GM18873 (cell line): ENCODE measurements around the gene CUEDC1.
"Not testable (repeated sequence)": the region's sequence is repeated elsewhere in the genome, so short reads cannot be mapped to it uniquely, and the experiment has no call there.

Experiments used
- ATAC-seq: cut with Tn5 transposase; IDR thresholded peaks from one replicate; pipeline ENCODE4 v1.9.1; 2021; ENCODE audit warnings: mild to moderate bottlenecking, moderate library complexity, moderate number of reproducible peaks; ENCODE audit not compliant: unreplicated experiment, low FRiP score

CUEDC1 gene

DNA sequence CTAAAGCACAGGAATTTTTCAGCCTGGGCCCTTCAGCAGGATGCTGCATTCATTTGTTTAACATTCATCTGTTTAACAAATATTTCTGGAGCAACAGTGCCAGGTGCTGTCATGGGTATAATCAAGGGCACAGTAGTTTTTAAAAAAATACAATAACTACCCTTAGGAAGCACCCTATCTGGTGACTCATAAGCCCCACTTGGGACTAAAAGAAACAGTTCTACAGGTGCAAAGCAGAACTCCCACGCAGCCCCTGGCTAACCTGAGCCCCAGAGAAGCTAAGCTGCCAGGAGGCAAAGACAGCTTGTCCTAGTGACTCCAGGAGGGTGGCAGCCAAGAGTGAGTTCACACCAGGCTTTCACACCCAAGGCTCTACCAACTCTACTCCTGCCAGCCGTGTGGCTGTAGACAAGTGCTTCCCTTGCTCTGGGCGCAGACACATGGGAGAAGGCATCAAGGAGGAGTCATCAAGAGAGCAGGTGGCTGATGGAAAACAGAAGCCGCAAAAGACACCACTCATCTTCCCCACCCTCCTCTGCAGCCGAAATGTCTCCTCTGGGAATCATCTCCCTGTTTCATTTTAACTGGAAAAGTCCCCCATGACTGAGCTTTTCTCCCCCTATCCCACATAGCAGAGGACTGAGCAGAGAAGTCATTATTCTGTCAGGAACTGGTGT is 14.4 kb downstream of the CUEDC1 start:
- ATAC-seq, result no peak

DNA sequence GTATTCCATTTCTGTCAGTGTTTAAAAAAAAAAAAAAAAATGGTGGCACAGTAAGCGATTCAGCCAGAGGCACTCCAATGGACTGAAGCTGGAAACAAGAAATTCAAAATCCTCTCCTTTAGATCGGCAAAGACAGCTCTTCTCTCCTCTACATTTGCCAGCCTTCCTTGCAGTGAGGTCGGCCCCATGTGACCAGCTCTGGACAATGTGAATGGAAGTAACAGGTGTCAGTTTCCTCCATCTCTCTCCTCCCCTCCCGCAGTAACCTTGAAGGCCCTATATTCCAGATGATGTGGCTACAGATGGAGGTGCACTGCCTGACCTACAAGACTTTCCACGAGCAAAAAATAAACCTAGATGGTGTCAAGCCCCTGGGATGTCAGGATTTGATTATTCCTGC is 15.0 kb downstream of the CUEDC1 start:
- no peak for ATAC-seq

DNA sequence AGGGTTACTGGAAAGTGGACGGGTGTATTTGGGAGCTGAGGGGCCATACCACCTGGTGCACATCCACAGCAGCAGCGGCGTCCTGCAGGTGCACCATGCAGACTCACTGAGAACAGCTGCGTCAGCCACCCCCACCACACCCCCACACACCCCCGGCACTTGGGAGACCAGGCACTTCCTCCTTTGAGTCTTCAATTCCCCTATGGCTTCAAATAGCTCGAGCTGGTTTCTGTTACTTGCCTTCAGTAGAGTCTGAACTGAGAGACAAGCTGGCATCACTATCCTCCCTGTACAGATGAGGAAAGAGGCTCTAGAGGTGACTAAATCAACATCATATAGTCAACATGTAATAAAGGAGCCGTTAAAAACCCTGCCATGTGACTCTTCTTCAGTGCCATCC is 15.4 kb downstream of the CUEDC1 start:
- no peak for ATAC-seq

DNA sequence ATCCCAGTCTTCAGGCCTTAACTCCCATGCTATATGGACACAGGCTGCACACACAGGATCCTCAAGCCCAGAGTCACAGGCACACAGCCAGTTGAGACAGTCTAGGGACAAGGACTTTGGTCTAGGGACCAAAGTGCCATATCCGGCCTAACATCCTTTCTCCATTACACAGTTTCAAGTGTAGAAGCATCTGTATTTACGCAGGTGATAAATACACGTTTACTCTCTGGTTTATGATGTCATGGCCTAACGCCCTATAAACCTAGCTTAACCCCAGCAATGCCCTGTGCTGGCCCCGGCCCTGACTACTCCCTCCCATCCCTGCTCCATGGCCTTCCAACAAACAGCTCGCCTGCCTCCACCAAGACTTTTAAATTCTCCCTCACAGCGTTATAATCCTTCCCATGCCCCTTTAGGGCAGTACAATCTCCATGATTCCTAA is 17.1 kb downstream of the CUEDC1 start:
- ATAC-seq, result no peak

DNA sequence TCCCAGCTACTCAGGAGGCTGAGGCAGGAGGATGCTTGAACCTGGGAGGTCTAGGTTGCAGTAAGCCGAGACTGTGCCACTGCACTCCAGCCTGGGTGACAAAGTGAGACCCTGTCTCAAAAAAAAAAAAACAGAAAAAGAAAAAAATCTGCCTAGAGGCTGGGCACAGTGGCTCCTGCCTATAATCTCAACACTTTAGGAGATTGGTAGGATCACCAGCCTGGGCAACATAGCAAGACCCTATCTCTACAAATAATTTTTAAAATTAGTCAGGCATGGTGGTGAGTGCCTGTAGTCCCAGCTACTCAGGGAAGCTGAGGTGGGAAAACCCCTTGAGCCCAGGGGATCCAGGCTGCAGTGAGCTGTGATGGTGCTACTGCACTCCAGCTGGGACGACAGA is 17.7 kb downstream of the CUEDC1 start:
- ATAC-seq, result no peak

DNA sequence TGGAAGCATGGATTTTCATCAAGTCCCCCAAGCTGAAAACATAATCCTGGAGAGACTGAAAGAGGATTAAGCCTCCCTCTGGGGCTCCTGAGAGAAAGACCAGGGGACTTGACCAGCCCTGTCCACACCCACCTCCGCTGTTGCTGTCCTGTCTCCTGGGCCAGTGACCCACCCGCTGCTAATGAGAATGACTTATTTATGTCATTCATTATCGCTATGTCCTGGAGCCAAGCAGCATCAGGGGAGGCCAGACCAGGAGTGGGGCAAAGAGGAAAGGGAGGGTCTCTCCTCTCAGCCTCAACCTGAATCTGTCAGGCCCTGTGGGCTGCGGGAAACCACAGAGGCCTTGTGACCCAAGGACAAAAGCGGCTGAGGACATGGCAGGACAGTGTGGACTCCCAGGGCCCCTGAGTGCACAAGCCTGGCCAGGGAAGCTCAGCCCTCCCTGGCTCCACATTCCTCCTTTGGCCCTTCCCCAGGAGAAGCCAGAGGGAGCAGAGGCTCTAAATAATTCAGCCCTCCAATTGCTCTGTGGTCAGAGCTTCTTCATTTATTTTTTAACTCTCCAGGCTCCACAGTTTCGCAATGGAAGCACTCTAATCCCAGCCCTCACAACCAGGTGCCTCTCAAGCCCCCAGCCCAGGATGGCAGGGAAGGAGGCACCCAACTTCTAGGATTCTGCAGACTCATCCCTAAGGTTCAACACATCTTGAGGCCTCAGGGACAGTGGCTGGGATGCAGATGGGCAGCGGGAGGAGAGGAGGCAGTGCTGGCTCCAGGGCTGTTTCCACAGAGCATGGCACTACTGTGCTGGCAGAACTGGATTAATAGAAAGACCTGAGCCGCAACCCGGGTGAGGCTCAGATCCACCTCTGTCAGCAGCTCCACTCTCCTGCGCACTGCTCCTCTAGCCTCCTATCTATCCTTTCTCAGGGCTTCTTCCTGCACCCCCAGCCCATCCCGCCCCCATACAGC is 19.1 kb downstream of the CUEDC1 start:
- no peak for ATAC-seq

DNA sequence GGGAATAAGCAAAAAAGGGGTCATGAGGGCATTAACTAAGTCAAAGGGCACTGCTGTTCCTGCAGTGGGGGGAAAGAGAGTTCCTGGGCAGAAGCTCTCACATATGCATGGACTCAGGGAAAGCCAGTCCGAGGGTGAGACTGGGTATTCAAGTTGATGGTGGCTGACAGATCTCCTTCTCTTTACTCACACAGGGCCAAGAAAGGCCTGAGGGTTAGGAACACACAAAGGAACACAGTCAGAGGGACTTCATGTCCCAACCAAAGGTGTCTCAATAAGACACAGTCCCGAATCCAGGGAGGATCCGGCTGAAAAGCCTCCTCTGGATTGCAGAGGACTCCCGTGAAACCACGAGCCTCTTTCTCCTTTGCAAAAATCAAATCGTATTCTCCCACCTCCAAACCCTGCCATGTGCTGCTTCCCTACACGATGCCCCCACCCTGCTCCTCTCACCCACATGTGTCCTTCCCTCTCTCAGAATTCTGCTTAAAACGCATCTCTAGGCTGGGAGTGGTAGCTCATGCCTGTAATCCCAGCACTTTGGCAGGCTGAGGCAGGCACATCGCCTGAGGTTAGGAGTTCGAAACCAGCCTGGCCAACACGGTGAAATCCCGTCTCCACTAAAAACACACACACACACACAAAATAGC is 23.6 kb downstream of the CUEDC1 start:
- ATAC-seq, result no peak

- ATAC-seq, result no peak
These were observed 25.0 kb downstream of the CUEDC1 start for GRCh38 chr17:57930239-57930638.

DNA sequence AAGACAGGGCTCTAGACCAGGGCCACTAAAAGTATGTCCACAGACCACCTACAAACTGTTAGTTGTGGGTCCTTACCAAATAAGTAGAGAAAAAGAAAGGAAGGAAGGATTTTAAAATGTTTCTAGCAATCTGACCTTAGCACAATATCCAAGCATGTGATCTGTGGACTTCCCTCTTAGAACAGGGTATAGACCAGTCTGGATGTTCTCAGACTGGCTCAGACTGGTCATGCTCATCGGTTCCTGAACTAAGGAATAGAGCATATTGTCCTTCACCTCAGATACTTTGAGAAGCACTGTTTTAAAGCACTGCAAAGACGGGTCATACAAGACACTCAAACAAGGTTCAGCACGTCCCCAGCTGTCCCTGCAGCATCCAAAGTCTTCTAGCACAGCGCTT is 25.8 kb downstream of the CUEDC1 start:
- ATAC-seq, result no peak

GRCh38 chr17:57928928-57929327 is 26.3 kb downstream of the CUEDC1 start:
- no peak for ATAC-seq

DNA sequence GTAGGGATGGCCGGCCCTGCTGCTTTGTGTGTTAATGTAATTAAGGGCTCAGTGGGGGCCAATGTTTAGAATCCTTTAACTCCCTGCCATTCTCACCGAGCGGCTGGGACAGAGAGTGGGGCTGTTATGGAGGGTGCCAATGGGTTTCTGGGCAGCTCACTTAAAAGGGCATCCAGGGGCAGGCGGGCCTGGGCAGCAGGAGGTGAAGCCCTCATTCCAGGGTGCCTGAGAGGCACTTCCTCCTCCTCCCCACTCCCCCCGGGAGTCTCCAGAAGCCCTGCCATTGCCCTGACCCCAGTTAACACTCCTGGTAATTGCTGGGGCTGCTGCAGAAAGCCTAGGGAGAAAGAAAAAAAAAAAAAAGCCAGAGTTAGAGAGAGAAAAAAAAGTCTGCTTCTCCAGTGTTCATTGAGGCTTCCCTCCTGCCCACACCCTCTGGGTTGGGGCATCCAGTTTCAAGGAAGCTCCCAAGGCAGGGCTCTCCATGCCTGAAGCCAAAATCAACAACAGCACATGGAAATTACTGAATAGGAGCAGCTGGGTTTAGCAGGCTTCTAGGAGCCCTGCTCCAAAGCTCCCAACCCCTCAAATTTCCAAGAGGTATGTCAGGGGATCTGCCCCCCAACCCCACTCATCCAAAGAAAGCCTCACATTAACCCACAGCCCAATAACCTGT is 28.0 kb downstream of the CUEDC1 start:
- ATAC-seq, result no peak

DNA sequence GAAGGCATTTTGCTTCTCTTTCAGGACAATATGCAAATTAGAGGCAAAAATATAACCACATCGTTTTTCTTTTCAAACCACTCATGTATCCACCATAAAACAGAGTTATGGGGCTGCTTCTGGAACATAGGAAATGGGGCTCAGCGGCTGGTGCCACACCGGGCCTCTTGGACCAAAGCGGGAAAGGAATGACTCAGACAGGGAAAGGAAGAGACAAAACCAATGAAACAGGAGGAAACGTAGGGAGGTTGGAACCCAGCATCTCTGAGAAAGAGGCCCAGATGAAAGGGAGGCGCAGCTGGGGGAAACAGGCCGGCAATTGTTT is 28.5 kb downstream of the CUEDC1 start:
- ATAC-seq, result no peak

DNA sequence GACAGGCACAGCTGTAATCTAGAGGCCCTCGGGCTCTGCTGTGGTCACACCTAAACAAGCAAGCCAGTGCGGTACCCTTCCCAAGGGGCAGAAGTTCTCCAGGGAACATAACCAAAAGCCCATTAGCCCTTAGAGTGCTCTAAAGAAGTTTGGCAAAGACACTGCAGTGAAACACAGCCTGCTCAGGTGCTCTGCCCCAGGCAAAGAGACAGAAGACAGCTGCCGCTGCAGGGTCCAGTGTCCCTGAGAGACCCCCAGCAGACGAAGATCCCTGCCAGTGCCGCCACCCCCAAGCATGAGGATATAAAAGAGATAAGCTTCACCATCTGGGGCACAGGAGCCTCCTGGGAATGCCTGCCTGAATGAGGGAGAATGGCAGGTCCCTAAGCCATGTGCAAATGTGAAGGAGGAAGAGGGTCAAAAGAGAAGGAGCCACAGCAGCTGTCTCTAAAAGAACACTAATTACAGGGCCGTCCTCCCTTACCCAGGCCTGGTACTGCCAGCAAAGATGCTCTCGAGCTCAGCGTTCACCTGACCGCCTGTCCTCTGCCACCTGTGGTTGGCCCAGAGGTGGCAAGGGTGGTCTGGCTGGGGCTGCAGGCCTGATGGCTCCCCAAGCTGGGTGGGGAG is 29.7 kb downstream of the CUEDC1 start:
- no peak for ATAC-seq

- ATAC-seq, result no peak
These were observed 30.5 kb downstream of the CUEDC1 start for GRCh38 chr17:57924677-57925076.

GRCh38 chr17:57923182-57923872 is 31.9 kb downstream of the CUEDC1 start:
- no peak for ATAC-seq

GRCh38 chr17:57922745-57923144 is 32.5 kb downstream of the CUEDC1 start:
- ATAC-seq, result not testable (repeated sequence)

DNA sequence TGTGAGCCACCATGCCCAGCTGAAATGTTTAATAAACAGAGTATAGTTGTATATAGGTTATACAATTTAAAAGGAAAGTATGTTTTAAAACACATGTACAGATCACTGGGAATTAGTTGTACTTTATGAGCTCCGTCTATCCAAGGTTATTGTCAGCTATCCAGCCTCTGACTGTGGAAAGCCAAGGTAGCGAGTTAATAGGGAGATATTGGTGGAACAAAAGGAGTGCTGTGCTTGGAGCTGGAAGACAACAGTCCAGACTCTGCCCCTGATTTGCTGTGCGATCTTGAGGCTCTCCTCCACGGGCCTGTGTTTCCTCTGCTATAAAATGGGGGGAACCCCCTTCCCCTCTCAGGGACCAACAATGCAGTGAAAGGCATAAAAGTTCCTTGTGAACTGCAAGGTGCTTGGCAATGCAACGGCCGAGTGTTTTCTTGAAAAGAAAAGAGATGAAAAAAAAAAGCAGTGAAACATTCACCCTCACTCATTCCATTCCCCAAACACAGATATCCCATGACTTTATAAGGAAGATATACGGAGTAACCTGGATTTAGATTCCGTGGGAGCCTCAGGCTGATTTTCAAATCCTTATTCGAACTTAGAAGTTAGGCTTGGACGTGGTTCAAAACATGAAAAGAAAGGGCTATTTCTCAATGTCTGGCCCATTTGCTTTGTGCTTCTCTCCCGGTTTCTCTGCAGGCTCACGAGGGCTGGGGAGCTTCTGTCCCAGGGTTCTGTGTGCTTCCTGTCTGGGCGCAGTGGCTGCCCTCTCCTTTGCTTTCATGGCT is 34.1 kb downstream of the CUEDC1 start:
- no peak for ATAC-seq

DNA sequence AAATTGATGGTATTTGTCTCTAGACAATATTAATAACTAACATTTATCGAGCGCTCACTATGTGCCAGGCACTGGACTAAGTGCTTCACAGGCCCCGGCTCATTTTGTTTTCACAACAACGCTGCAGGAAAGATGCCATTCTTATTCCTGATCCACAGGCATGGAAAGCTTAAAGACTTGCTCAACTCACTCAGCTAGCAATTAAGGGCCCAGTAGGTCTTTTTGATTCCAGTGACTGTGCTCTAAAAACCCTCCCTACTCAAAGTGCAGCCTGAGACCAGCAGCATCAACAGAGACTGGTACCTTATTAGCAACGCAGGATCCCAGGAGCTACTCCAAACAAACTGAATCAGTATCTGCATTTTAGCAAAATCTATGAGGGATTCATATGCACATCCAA is 35.3 kb downstream of the CUEDC1 start:
- no peak for ATAC-seq
